ENCODE data around the gene LBR.

GRCh38 chr1:225448146-225448805, 20.4 kb upstream of the LBR start:
- TF ChIP-seq CTCF (IDR thresholded peaks at IDR 0.05), result no peak
- TF ChIP-seq POLR2A (IDR thresholded peaks at IDR 0.05), result no peak
